HepG2 (cell line): ENCODE data around the gene SMPD1. TPM values are rescaled to one million over a fixed set of nuclear protein-coding genes. Genes with fewer than 3 reads are reported as not detected.

Experiments used
- FOXA3 ChIP-seq: IDR thresholded peaks from 2 replicates; pipeline ENCODE4 v1.6.1; 2016; ENCODE audit warnings: missing genetic modification reagents, missing compliant biosample characterization
- FOXK1 ChIP-seq: sonication (generic); formaldehyde crosslinking; IDR thresholded peaks from 2 replicates; pipeline ENCODE4 v1.4.0; 2020; ENCODE audit warnings: low read depth, missing genetic modification reagents, borderline replicate concordance
- HNRNPK ChIP-seq: fragments of 200-400 bp; formaldehyde crosslinking; IDR thresholded peaks from 2 replicates; pipeline ENCODE4 v1.6.1; 2018; ENCODE audit warnings: low read length, low read depth, moderate library complexity, mild to moderate bottlenecking; ENCODE audit not compliant: poor library complexity, severe bottlenecking
- MYPOP ChIP-seq: sonication (generic); formaldehyde crosslinking; IDR thresholded peaks from 2 replicates; pipeline ENCODE4 v1.8.1; 2023; ENCODE audit warnings: mild to moderate bottlenecking, moderate library complexity, missing genetic modification reagents
- PAF1 ChIP-seq: IDR thresholded peaks from 2 replicates; pipeline ENCODE4 v1.6.1; 2016; ENCODE audit warnings: missing genetic modification reagents, missing compliant biosample characterization
- PITX1 ChIP-seq: sonication (generic); formaldehyde crosslinking; IDR thresholded peaks from 2 replicates; pipeline ENCODE4 v1.5.1; 2020; ENCODE audit warnings: mild to moderate bottlenecking, missing genetic modification reagents
- SKI ChIP-seq: fragments of 450-650 bp; IDR thresholded peaks from one replicate; pipeline ENCODE4 v1.6.1; 2018; ENCODE audit warnings: mild to moderate bottlenecking; ENCODE audit not compliant: partially characterized antibody
- STAT6 ChIP-seq: sonication (generic); formaldehyde crosslinking; IDR thresholded peaks from 2 replicates; pipeline ENCODE4 v1.4.0; 2020; ENCODE audit warnings: missing genetic modification reagents, mild to moderate bottlenecking, borderline replicate concordance
- TEF ChIP-seq: sonication (generic); formaldehyde crosslinking; IDR thresholded peaks from 2 replicates; pipeline ENCODE4 v1.5.0; 2020; ENCODE audit warnings: missing genetic modification reagents
- THAP11 ChIP-seq: IDR thresholded peaks from 2 replicates; pipeline ENCODE4 v1.6.1; 2016; ENCODE audit warnings: missing biosample characterization, missing genetic modification reagents
- TOPORS ChIP-seq: sonication (generic); formaldehyde crosslinking; IDR thresholded peaks from 2 replicates; pipeline ENCODE4 v1.8.0; 2023; ENCODE audit warnings: mild to moderate bottlenecking, missing genetic modification reagents
- ZBTB21 ChIP-seq: sonication (generic); formaldehyde crosslinking; IDR thresholded peaks from 2 replicates; pipeline ENCODE4 v1.4.0; 2020; ENCODE audit warnings: missing genetic modification reagents
- ZGPAT ChIP-seq: IDR thresholded peaks from 2 replicates; pipeline ENCODE4 v1.6.1; 2016; ENCODE audit warnings: mild to moderate bottlenecking
- ZNF609 ChIP-seq: sonication (generic); formaldehyde crosslinking; IDR thresholded peaks from 2 replicates; pipeline ENCODE4 v1.4.0; 2020; ENCODE audit warnings: mild to moderate bottlenecking, missing genetic modification reagents, borderline replicate concordance
- ZNF672 ChIP-seq: sonication (generic); formaldehyde crosslinking; IDR thresholded peaks from 2 replicates; pipeline ENCODE4 v1.8.1; 2022; ENCODE audit warnings: missing genetic modification reagents
- ZNF720 ChIP-seq: sonication (generic); formaldehyde crosslinking; IDR thresholded peaks from 2 replicates; pipeline ENCODE4 v1.4.0; 2020; ENCODE audit warnings: missing genetic modification reagents
- polyA plus RNA-seq, 8 experiments: library from polyadenylated mRNA; depleted of rRNA in 3 of 8; stranded (reverse) in 7 of 8; unstranded in 1 of 8; fragments of >200 nt; fragmentation: Illumina TruSeq in 4 of 8; extraction: Trizol in 4 of 8; gene quantifications; 2 replicates each; pipeline versions ENCODE4 v1.2.1 to v1.2.3, GENCODE V29; 2011 to 2016; ENCODE audit warnings: low read depth in 4 of 8, missing spikeins in 1 of 8, mixed read lengths in 1 of 8; ENCODE audit not compliant: insufficient read depth in 1 of 8
- total RNA-seq, 5 experiments: library from RNA; depleted of rRNA; stranded (reverse); fragments of >200 nt; fragmentation: Illumina TruSeq; extraction: Trizol; gene quantifications; 2 replicates each; pipeline ENCODE4 v1.2.3, GENCODE V29; 2016; ENCODE audit warnings: low read depth in 1 of 5

SMPD1 gene
- total and polyA plus RNA-seq, 2 of the 13 experiments (the other 11 are each of a cell fraction or from before 2014, with no cell fraction given), result 6.3 to 8.4 TPM

- peak; percentile 43; the same call in 1 of the 2 replicates for TF ChIP-seq ZNF609 (CRISPR knock-in tag)
- no peak for TF ChIP-seq TOPORS (CRISPR knock-in tag)
- no peak for TF ChIP-seq ZNF720 (CRISPR knock-in tag)
- TF ChIP-seq THAP11, result peak; percentile 18; the same call in 1 of the 2 replicates
- 0 out of 2 replicates have a peak, but pooled peaks have one; percentile 38 for TF ChIP-seq FOXK1 (CRISPR knock-in tag)
- TF ChIP-seq FOXA3 (CRISPR knock-in tag), result peak; percentile 74
- TF ChIP-seq ZGPAT (CRISPR knock-in tag), result peak; percentile 55; the same call in 1 of the 2 replicates
- no peak for TF ChIP-seq ZBTB21
- no peak for TF ChIP-seq PAF1 (CRISPR knock-in tag)
- peak; percentile 82; the same call in 1 of the 2 replicates for TF ChIP-seq MYPOP (CRISPR knock-in tag)
- no peak for TF ChIP-seq ZNF672 (CRISPR knock-in tag)
- no peak for TF ChIP-seq HNRNPK
- TF ChIP-seq PITX1 (CRISPR knock-in tag), result no peak
- TF ChIP-seq SKI, result peak; percentile 25
- TF ChIP-seq TEF (CRISPR knock-in tag), result no peak
- TF ChIP-seq STAT6, result no peak
These were observed 2.3 kb upstream of the SMPD1 start (continued) for GRCh38 chr11:6387811-6388599.
